SK-N-DZ (cell line): ENCODE data around the gene DAPK3.
"Not testable (repeated sequence)": the region's sequence is repeated elsewhere in the genome, so short reads cannot be mapped to it uniquely, and the experiment has no call there.

ENCODE experiments used
- DNase-seq: peaks from one replicate; pipeline ENCODE4 v3.0.0-alpha.2; 2015; ENCODE audit warnings: low spot score

DAPK3 gene

GRCh38 chr19:3955688-3956087 lies 15.2 kb downstream of the DAPK3 start:
- DNase-seq, result no peak

GRCh38 chr19:3955276-3955675 lies 15.6 kb downstream of the DAPK3 start:
- DNase-seq, result not testable (repeated sequence)

- DNase-seq, result no peak
These were observed 16.8 kb downstream of the DAPK3 start for GRCh38 chr19:3954107-3954506.

- not testable (repeated sequence) for DNase-seq
These were observed 18.1 kb downstream of the DAPK3 start for GRCh38 chr19:3952755-3953276.

- peak; percentile 53 for DNase-seq
These were observed 19.7 kb downstream of the DAPK3 start for GRCh38 chr19:3950871-3951861.

- DNase-seq, result no peak
These were observed 20.7 kb downstream of the DAPK3 start for GRCh38 chr19:3949997-3950859.

GRCh38 chr19:3949294-3949693 lies 21.6 kb downstream of the DAPK3 start:
- no peak for DNase-seq

- DNase-seq, result not testable (repeated sequence)
These were observed 23.5 kb downstream of the DAPK3 start for GRCh38 chr19:3947316-3947933.

- DNase-seq, result no peak
These were observed 25.1 kb downstream of the DAPK3 start for GRCh38 chr19:3945838-3946237.

- no peak for DNase-seq
These were observed 26.7 kb downstream of the DAPK3 start for GRCh38 chr19:3944018-3944721.

GRCh38 chr19:3942790-3943409 lies 28.0 kb downstream of the DAPK3 start:
- DNase-seq, result no peak

- not testable (repeated sequence) for DNase-seq
These were observed 32.5 kb downstream of the DAPK3 start for GRCh38 chr19:3938300-3938950.

- no peak for DNase-seq
These were observed 34.1 kb downstream of the DAPK3 start for GRCh38 chr19:3936506-3937442.

- DNase-seq, result no peak
These were observed 37.7 kb downstream of the DAPK3 start, which contains the start of gene NMRK2 for GRCh38 chr19:3932931-3933810. Gene NMRK2 (plus strand): TSS chr19:3933069. CDS start chr19:3933672, 603 bp downstream.

- DNase-seq, result no peak
These were observed 39.9 kb downstream of the DAPK3 start for GRCh38 chr19:3931041-3931440.

- no peak for DNase-seq
These were observed 47.0 kb downstream of the DAPK3 start for GRCh38 chr19:3923912-3924311.

- DNase-seq, result no peak
These were observed 47.7 kb downstream of the DAPK3 start for GRCh38 chr19:3923096-3923758.
